T-helper 17 cell (primary cell): ENCODE results near the gene RENBP. TPM values are rescaled to one million over a fixed set of nuclear protein-coding genes. Genes with fewer than 3 reads are reported as not detected.

ENCODE experiments used
- ATAC-seq: fragments of 150-1000 bp; cut with Tn5 transposase; 2 replicates; pipeline ENCODE4 v1.10.0; 2021; ENCODE audit warnings: mild to moderate bottlenecking, moderate library complexity
- DNase-seq, 3 donors: peaks; one replicate each; pipeline versions ENCODE4 v3.0.0 to v3.0.0-alpha.2; 2020 to 2021
- H3K9me3 ChIP-seq: one replicate; pipeline ENCODE4 v1.7.0; 2013; ENCODE audit warnings: low read length, mild to moderate bottlenecking; ENCODE audit not compliant: control insufficient read depth, poor library complexity, severe bottlenecking
- H3K27ac Mint-ChIP-seq: one replicate; pipeline ENCODE4 v1.8.0; 2022; ENCODE audit warnings: mild to moderate bottlenecking, moderate library complexity, mixed read lengths
- H3K27me3 Mint-ChIP-seq: one replicate; pipeline ENCODE4 v1.8.0; 2022; ENCODE audit warnings: mixed read lengths
- H3K36me3 Mint-ChIP-seq: one replicate; pipeline ENCODE4 v1.8.0; 2022; ENCODE audit warnings: low read depth, mixed read lengths
- H3K4me1 Mint-ChIP-seq: one replicate; pipeline ENCODE4 v1.8.0; 2022; ENCODE audit warnings: mild to moderate bottlenecking, mixed read lengths
- H3K4me3 Mint-ChIP-seq: one replicate; pipeline ENCODE4 v1.8.0; 2022; ENCODE audit warnings: mild to moderate bottlenecking, moderate library complexity, mixed read lengths
- total RNA-seq, 4 donors: library from RNA in 2 of 4; stranded (reverse) in 2 of 4; gene quantifications; one replicate each; pipeline ENCODE4 v1.2.3 and lab custom pipeline; 2022 to 2026

RENBP gene
- total RNA-seq, 2 donors from 2014 or later = 8.8 to 11.5 TPM

GRCh38 chrX:153944800-153945150, 332 bp upstream of the RENBP start:
- ATAC-seq (peak; percentile 15), DNase-seq (no peak)
- Mint-ChIP-seq H3K4me1 (peaks cover 8% of the 10 kb centered on the region), H3K27me3 (no peaks in the 10 kb centered on the region), H3K27ac (peak overlapping the region; percentile 56), H3K4me3 (peak overlapping the region; percentile 87), H3K36me3 (no peaks in the 10 kb centered on the region)
- H3K9me3 ChIP-seq = no peaks in the 10 kb centered on the region

- no peak for ATAC-seq
- Mint-ChIP-seq H3K36me3 (no peaks in the 10 kb centered on the region), H3K4me3 (no peak overlapping the region), H3K27me3 (no peaks in the 10 kb centered on the region), H3K27ac (no peak overlapping the region), H3K4me1 (peaks cover 6% of the 10 kb centered on the region)
- H3K9me3 ChIP-seq = no peaks in the 10 kb centered on the region
- DNase-seq = no peak
These were observed 2.8 kb downstream of the RENBP start for GRCh38 chrX:153941336-153942252.

- H3K9me3 ChIP-seq = no peaks in the 10 kb centered on the region
- no peaks in the 10 kb centered on the region for H3K36me3 Mint-ChIP-seq
- ATAC-seq = no peak
- no peak overlapping the region for H3K4me3 Mint-ChIP-seq
- DNase-seq = no peak
- H3K4me1 Mint-ChIP-seq = peaks cover 7% of the 10 kb centered on the region
- no peak overlapping the region for H3K27ac Mint-ChIP-seq
- H3K27me3 Mint-ChIP-seq = no peaks in the 10 kb centered on the region
These were observed 4.9 kb downstream of the RENBP start for GRCh38 chrX:153939573-153939972.

GRCh38 chrX:153938226-153938786, 6.1 kb downstream of the RENBP start:
- H3K27me3 Mint-ChIP-seq = no peaks in the 10 kb centered on the region
- no peak overlapping the region for H3K27ac Mint-ChIP-seq
- DNase-seq (no peak), ATAC-seq (no peak)
- H3K9me3 ChIP-seq = no peaks in the 10 kb centered on the region
- H3K4me3 Mint-ChIP-seq = no peak overlapping the region
- no peaks in the 10 kb centered on the region for H3K36me3 Mint-ChIP-seq
- H3K4me1 Mint-ChIP-seq = peaks cover 2% of the 10 kb centered on the region

GRCh38 chrX:153937056-153937455, 7.4 kb downstream of the RENBP start:
- Mint-ChIP-seq H3K27me3 (no peaks in the 10 kb centered on the region), H3K36me3 (no peaks in the 10 kb centered on the region), H3K4me3 (no peak overlapping the region), H3K27ac (no peak overlapping the region), H3K4me1 (peaks cover 2% of the 10 kb centered on the region)
- H3K9me3 ChIP-seq = no peaks in the 10 kb centered on the region
- ATAC-seq = no peak
- DNase-seq = no peak

GRCh38 chrX:153935326-153935851, 9.1 kb downstream of the RENBP start:
- ATAC-seq = no peak
- DNase-seq = no peak
- H3K27me3 Mint-ChIP-seq = no peaks in the 10 kb centered on the region
- H3K36me3 Mint-ChIP-seq = no peaks in the 10 kb centered on the region
- H3K9me3 ChIP-seq = no peaks in the 10 kb centered on the region
- no peak overlapping the region for H3K27ac Mint-ChIP-seq
- H3K4me1 Mint-ChIP-seq = peaks cover 7% of the 10 kb centered on the region
- H3K4me3 Mint-ChIP-seq = peak overlapping the region; percentile 72

- Mint-ChIP-seq H3K27me3 (no peaks in the 10 kb centered on the region), H3K36me3 (no peaks in the 10 kb centered on the region), H3K27ac (peak within 1 kb of the TSS; percentile 60), H3K4me1 (peaks cover 7% of the 10 kb centered on the region), H3K4me3 (peak within 1 kb of the TSS; percentile 90)
- ATAC-seq (peak; percentile 74), DNase-seq (peak in 2 of 3 donors; percentile 53 to 58)
- no peaks in the 10 kb centered on the region for H3K9me3 ChIP-seq
These were observed 9.6 kb downstream of the RENBP start, which contains the start of gene NAA10 for GRCh38 chrX:153934762-153935325. TSS of gene NAA10 (minus strand) at chrX:153935037. CDS start at chrX:153934904, 133 bp downstream.

GRCh38 chrX:153934148-153934761, 10.2 kb downstream of the RENBP start:
- H3K4me1 Mint-ChIP-seq = peaks cover 7% of the 10 kb centered on the region
- no peak for DNase-seq
- peak; percentile 49 for ATAC-seq

GRCh38 chrX:153933748-153934147, 10.7 kb downstream of the RENBP start:
- DNase-seq (no peak), ATAC-seq (no peak)
- Mint-ChIP-seq H3K4me1 (peaks cover 7% of the 10 kb centered on the region), H3K36me3 (no peaks in the 10 kb centered on the region), H3K27ac (peak overlapping the region; percentile 60), H3K4me3 (peak overlapping the region; percentile 90), H3K27me3 (no peaks in the 10 kb centered on the region)
- no peaks in the 10 kb centered on the region for H3K9me3 ChIP-seq

More at GRCh38 chrX:153934148-153934761, 10.2 kb downstream of the RENBP start:
- Mint-ChIP-seq H3K36me3 (no peaks in the 10 kb centered on the region), H3K27ac (peak overlapping the region; percentile 60), H3K27me3 (no peaks in the 10 kb centered on the region), H3K4me3 (peak overlapping the region; percentile 90)
- H3K9me3 ChIP-seq = no peaks in the 10 kb centered on the region

- no peak overlapping the region for H3K4me3 Mint-ChIP-seq
- no peak overlapping the region for H3K27ac Mint-ChIP-seq
- ATAC-seq (no peak), DNase-seq (no peak)
- no peaks in the 10 kb centered on the region for H3K9me3 ChIP-seq
- no peaks in the 10 kb centered on the region for H3K36me3 Mint-ChIP-seq
- H3K27me3 Mint-ChIP-seq = no peaks in the 10 kb centered on the region
- peaks cover 10% of the 10 kb centered on the region for H3K4me1 Mint-ChIP-seq
These were observed 12.1 kb downstream of the RENBP start for GRCh38 chrX:153932220-153932915.

- Mint-ChIP-seq H3K36me3 (no peaks in the 10 kb centered on the region), H3K27ac (peak overlapping the region; percentile 74), H3K27me3 (no peaks in the 10 kb centered on the region), H3K4me3 (no peak overlapping the region), H3K4me1 (peaks cover 12% of the 10 kb centered on the region)
- ATAC-seq (no peak), DNase-seq (no peak)
- no peaks in the 10 kb centered on the region for H3K9me3 ChIP-seq
These were observed 12.7 kb downstream of the RENBP start for GRCh38 chrX:153931748-153932147.

GRCh38 chrX:153931151-153931550, 13.3 kb downstream of the RENBP start:
- Mint-ChIP-seq H3K27me3 (no peaks in the 10 kb centered on the region), H3K27ac (peak overlapping the region; percentile 74), H3K4me3 (no peak overlapping the region), H3K36me3 (no peaks in the 10 kb centered on the region), H3K4me1 (peaks cover 10% of the 10 kb centered on the region)
- no peak for DNase-seq
- no peak for ATAC-seq
- no peaks in the 10 kb centered on the region for H3K9me3 ChIP-seq
